Mammary epithelial cell (primary cell): ENCODE measurements around the gene LRRN4.

Experiments
- CTCF ChIP-seq, 2 donors: IDR thresholded peaks in 1 of 2; conservative IDR thresholded peaks in 1 of 2; 2 replicates each; pipeline ENCODE4 v1.5.1; 2011 to 2012; ENCODE audit warnings: inconsistent platforms in 2 of 2, low read length in 2 of 2, mild to moderate bottlenecking in 2 of 2, control low read depth in 1 of 2, low read depth in 1 of 2; ENCODE audit not compliant: insufficient read depth in 1 of 2; ENCODE audit errors: extremely low read depth in 1 of 2
- EZH2 ChIP-seq: IDR thresholded peaks from 2 replicates; pipeline ENCODE4 v1.6.1; 2012; ENCODE audit warnings: low read length, inconsistent platforms, borderline replicate concordance

DNA sequence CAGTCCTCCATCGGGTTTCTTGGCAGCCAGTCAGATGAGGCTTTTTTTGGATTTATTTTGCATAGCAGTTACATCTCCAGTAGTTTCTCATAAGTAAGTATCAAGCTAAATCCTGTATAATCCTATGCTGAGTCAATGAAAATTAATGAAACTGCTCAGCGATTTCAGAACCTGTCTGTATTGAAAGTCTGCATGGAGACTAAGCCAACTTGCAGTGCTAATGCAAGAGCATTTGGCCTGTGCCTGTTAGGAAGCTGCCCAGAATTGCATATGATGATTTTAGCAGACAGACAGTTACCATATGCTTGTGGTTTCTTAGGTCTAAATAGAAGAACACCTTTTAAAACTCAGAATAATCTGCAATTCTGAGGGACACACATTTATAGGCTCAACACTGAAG is 25.2 kb upstream of the LRRN4 start:
- TF ChIP-seq CTCF (conservative IDR thresholded peaks at IDR 0.05 in 1 of 2, IDR thresholded peaks at IDR 0.05 in 1 of 2; ENCODE audit: extremely low read depth in 1 of 2, insufficient read depth in 1 of 2, low read depth in 1 of 2, low read length in 2 of 2) (no peak), EZH2 (no peak)
